Measurements from ENCODE around the gene TLR9.
A peak's percentile ranks its signal among the peaks of the same experiment; 100 is the strongest.

The TLR9 gene

GRCh38 chr3:52218454-52218853 is 7.0 kb downstream of the TLR9 start:
- no peak for TF ChIP-seq CTCF (conservative IDR thresholded peaks at IDR 0.05)

GRCh38 chr3:52218026-52218425 is 7.4 kb downstream of the TLR9 start:
- H3K27ac ChIP-seq: peak overlapping the region; percentile 64

More at GRCh38 chr3:52218454-52218853, 7.0 kb downstream of the TLR9 start:
- H3K27ac ChIP-seq: peak overlapping the region; percentile 64

GRCh38 chr3:52217409-52217805 is 8.0 kb downstream of the TLR9 start:
- H3K27ac ChIP-seq: peak overlapping the region; percentile 64
- TF ChIP-seq CTCF (conservative IDR thresholded peaks at IDR 0.05): no peak

More at GRCh38 chr3:52218026-52218425, 7.4 kb downstream of the TLR9 start:
- no peak for TF ChIP-seq CTCF (conservative IDR thresholded peaks at IDR 0.05)

- H3K27ac ChIP-seq: peak overlapping the region; percentile 64
Observed at GRCh38 chr3:52216585-52217408, 8.6 kb downstream of the TLR9 start.

GRCh38 chr3:52215351-52215750 is 10.1 kb downstream of the TLR9 start:
- TF ChIP-seq CTCF (conservative IDR thresholded peaks at IDR 0.05): no peak
- no peak overlapping the region for H3K27ac ChIP-seq

More at GRCh38 chr3:52216585-52217408, 8.6 kb downstream of the TLR9 start:
- no peak for TF ChIP-seq CTCF (conservative IDR thresholded peaks at IDR 0.05)

GRCh38 chr3:52213901-52214300 is 11.5 kb downstream of the TLR9 start:
- no peak for TF ChIP-seq CTCF (conservative IDR thresholded peaks at IDR 0.05)
- H3K27ac ChIP-seq: no peak overlapping the region

GRCh38 chr3:52213005-52213404 is 12.4 kb downstream of the TLR9 start:
- H3K27ac ChIP-seq: no peak overlapping the region
- no peak for TF ChIP-seq CTCF (conservative IDR thresholded peaks at IDR 0.05)
